Measurements from ENCODE around the gene MADD. TPM values are rescaled to one million over a fixed set of nuclear protein-coding genes. Genes with fewer than 3 reads are reported as not detected.

The MADD gene
- total RNA-seq, 8 experiments from 2014 or later, result 19.5 to 55.7 (median 41.8) TPM

GRCh38 chr11:47342036-47342803, 72.3 kb downstream of the MADD start:
- ATAC-seq (replicated peaks in 6 of 8), result no peak
- Histone ChIP-seq H3K27ac (no peak overlapping the region), H3K4me3 (no peak overlapping the region), H3K4me1 (replicated peaks in 1 of 2) (peaks cover 0 to 6% of the 10 kb centered on the region in 2 donors)
- in situ Hi-C loops (cut with MboI; ENCODE audit: low pct_unique_long_range_greater_than_20kb in 2 of 9, low sequenced_read_pairs in 9 of 9, unreplicated experiment in 9 of 9), result no loop called here
- 70 to 100% (median 96%) methylated on average over 1 to 9 of the region's 24 CpGs; no CpG with 5 or more reads in 2 of the 10 experiments for WGBS, 10 experiments

DNA sequence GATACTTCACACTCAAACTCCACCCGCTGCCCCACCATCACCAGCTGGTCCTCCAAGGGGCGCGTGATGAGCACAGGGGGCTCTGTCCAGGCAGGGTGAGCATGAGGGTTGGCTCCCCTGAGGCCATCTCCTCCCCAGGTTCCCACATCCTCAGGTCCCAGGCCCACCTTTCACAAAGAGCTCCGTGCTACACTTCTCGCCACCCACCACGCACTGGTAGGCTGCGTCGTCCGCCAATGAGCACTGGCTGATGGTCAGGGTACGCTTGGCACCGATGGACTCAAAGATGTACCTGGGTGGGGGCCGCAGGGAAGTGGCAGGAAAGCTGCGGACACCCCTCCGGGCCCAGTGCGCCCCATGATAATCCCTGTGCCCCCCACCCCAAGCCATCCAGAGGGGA, 72.9 kb downstream of the MADD start:
- ATAC-seq (replicated peaks in 6 of 8), result no peak
- Histone ChIP-seq H3K27ac (no peak overlapping the region), H3K4me1 (replicated peaks in 1 of 2) (peaks cover 0 to 6% of the 10 kb centered on the region in 2 donors), H3K4me3 (no peak overlapping the region)
- in situ Hi-C loops (cut with MboI; ENCODE audit: low pct_unique_long_range_greater_than_20kb in 2 of 9, low sequenced_read_pairs in 9 of 9, unreplicated experiment in 9 of 9), result no loop called here
- 73 to 100% (median 100%) methylated on average over 1 to 7 of the region's 15 CpGs; no CpG with 5 or more reads in 5 of the 10 experiments for WGBS, 10 experiments

DNA sequence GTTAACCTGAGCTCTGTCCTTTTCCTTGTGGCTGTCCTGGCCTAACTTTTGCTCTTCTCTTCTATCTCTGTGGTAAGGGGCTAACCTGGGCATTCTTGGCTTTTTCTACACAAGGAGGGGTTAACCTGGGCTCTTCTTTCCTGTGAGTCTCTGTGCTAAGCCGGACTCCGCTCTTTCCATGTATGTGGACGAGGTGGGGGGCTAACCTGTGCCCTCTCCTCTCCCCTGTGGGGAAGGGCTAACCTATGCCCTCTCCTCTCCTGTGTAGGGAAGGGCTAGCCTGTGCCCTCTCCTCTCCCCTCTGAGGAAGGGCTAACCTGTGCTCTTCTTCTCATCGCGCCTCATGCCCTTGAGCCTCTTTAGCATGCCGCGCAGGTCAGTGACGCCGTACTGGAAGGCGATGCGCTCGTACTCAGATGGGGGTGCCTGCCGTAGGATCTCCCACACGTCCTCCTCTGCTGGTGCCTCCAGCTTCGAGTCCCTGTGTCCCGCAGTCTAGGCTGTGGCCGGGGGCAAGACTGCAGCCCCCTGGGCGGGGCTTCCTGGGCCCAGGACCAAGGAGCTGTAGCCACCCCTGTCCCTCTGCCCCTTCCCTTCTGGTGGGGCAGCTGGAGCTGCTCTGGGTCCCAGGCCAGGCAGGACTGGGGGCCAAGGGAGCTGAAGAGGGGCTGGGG, 76.1 kb downstream of the MADD start:
- no peak overlapping the region for H3K27ac ChIP-seq
- no peak for ATAC-seq (replicated peaks in 6 of 8)
- WGBS, 10 experiments, result 76 to 100% (median 82%) methylated on average over 2 to 12 of the region's 18 CpGs; no CpG with 5 or more reads in 5 of the 10 experiments
- H3K4me3 ChIP-seq, result no peak overlapping the region
- peaks cover 6 to 11% of the 10 kb centered on the region in 2 donors for H3K4me1 ChIP-seq (replicated peaks in 1 of 2)
- in situ Hi-C loops (cut with MboI; ENCODE audit: low pct_unique_long_range_greater_than_20kb in 2 of 9, low sequenced_read_pairs in 9 of 9, unreplicated experiment in 9 of 9), result no loop called here

DNA sequence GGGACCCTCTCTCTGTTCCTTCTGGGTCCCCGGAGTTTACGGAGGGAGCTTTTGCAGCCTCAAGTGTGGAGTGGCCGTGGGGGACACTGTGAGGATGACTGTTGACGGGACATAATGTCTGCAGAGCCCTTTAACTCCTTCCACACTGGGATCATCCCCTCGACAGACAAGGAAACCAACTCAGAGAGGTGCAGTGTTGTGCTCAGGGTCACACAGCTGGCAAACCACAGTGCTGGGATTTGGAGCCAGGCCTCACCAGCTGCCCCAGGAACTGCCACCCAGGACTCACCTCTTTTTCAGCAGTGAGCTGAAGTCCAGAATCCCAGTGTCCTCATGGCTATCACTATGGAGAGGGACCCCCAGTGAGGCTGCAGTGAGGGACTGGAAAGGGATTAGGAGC, 77.2 kb downstream of the MADD start:
- H3K27ac ChIP-seq, result no peak overlapping the region
- peaks cover 5 to 6% of the 10 kb centered on the region in 2 donors for H3K4me1 ChIP-seq (replicated peaks in 1 of 2)
- in situ Hi-C loops (cut with MboI; ENCODE audit: low pct_unique_long_range_greater_than_20kb in 2 of 9, low sequenced_read_pairs in 9 of 9, unreplicated experiment in 9 of 9), result no loop called here
- no peak for ATAC-seq (replicated peaks in 6 of 8)
- WGBS, 10 experiments, result 0 to 69% methylated on average over 1 to 4 of the region's 5 CpGs; no CpG with 5 or more reads in 8 of the 10 experiments
- no peak overlapping the region for H3K4me3 ChIP-seq

DNA sequence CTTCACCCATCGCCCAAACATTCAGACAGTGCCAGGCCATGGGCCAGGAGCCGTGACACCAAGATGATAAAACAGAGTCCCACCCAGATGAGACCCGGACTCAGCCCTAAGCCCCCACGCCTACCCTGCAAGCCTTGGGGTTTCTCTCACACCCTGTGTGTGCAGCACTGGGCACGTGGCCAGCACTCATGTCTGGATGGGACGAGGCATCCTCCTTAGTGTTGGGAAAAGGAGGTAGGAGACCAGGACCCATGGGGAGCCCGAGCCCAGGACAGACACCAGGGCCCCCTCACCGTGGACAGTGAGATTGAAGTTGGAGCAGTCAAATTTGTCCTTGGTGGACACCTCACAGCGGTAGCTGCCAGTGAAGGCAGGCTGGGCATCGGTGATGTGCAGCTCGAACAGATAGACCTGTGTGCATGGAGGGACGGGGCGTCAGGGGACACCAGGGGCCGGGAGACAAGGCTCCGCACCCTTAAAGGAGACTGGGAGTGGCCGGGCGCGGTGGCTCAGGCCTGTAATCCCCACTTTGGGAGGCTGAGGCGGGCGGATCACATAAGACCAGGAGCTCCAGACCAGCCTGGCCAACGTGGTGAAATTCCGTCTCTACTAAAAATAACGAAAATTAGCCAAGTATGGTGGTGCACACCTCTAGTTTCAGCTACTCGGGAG, 78.3 kb downstream of the MADD start:
- in situ Hi-C loops (cut with MboI; ENCODE audit: low pct_unique_long_range_greater_than_20kb in 2 of 9, low sequenced_read_pairs in 9 of 9, unreplicated experiment in 9 of 9), result no loop called here
- 50 to 100% (median 86%) methylated on average over 1 to 6 of the region's 24 CpGs; no CpG with 5 or more reads in 7 of the 10 experiments for WGBS, 10 experiments
- ATAC-seq (replicated peaks in 6 of 8), result no peak

DNA sequence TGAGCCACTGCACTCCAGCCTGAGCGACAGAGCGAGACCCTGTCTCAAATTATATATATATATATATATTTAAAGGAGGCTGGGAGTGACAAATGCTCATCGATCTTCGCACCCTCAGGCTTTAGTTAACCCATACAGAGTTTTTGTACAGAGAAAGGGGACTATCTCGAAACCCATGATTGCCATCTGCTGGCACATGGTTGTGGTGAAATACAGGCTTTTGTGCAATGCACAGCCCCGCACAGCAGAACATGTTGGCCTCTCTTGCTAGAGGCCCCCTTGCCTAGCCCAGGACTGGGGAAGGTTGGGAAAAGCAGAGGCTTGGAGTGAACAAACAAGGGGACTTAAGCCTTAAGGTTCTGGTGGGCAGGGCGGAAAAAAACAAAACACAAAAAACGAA, 78.9 kb downstream of the MADD start:
- H3K27ac ChIP-seq, result no peak overlapping the region
- peak in 3 of 8 experiments; percentile 31 to 59 (median 45) for ATAC-seq (replicated peaks in 6 of 8)
- WGBS, 10 experiments, result 40 to 80% (median 71%) methylated on average over 1 to 3 of the region's 8 CpGs; no CpG with 5 or more reads in 5 of the 10 experiments
- in situ Hi-C loops (cut with MboI; ENCODE audit: low pct_unique_long_range_greater_than_20kb in 2 of 9, low sequenced_read_pairs in 9 of 9, unreplicated experiment in 9 of 9), result no loop called here
- H3K4me3 ChIP-seq, result no peak overlapping the region
- H3K4me1 ChIP-seq (replicated peaks in 1 of 2), result peaks cover 5 to 6% of the 10 kb centered on the region in 2 donors

More for the DNA sequence above, 78.3 kb downstream of the MADD start:
- Histone ChIP-seq H3K27ac (no peak overlapping the region), H3K4me3 (no peak overlapping the region), H3K4me1 (replicated peaks in 1 of 2) (peaks cover 5 to 6% of the 10 kb centered on the region in 2 donors)

- ATAC-seq (replicated peaks in 6 of 8), result no peak
- 87 to 100% methylated on average over 1 to 3 of the region's 23 CpGs; no CpG with 5 or more reads in 8 of the 10 experiments for WGBS, 10 experiments
- peaks cover 5 to 6% of the 10 kb centered on the region in 2 donors for H3K4me1 ChIP-seq (replicated peaks in 1 of 2)
- H3K27ac ChIP-seq, result no peak overlapping the region
- in situ Hi-C loops (cut with MboI; ENCODE audit: low pct_unique_long_range_greater_than_20kb in 2 of 9, low sequenced_read_pairs in 9 of 9, unreplicated experiment in 9 of 9), result no loop called here
- no peak overlapping the region for H3K4me3 ChIP-seq
Measured at GRCh38 chr11:47349521-47350095, 79.7 kb downstream of the MADD start.

- ATAC-seq (replicated peaks in 6 of 8), result no peak
- in situ Hi-C loops (cut with MboI; ENCODE audit: low pct_unique_long_range_greater_than_20kb in 2 of 9, low sequenced_read_pairs in 9 of 9, unreplicated experiment in 9 of 9), result no loop called here
- no peak overlapping the region for H3K4me3 ChIP-seq
- peaks cover 5 to 6% of the 10 kb centered on the region in 2 donors for H3K4me1 ChIP-seq (replicated peaks in 1 of 2)
- no peak overlapping the region for H3K27ac ChIP-seq
- 80% methylated on average over 1 of the region's 9 CpGs; no CpG with 5 or more reads in 9 of the 10 experiments for WGBS, 10 experiments
Measured at GRCh38 chr11:47350315-47350714, 80.4 kb downstream of the MADD start.

DNA sequence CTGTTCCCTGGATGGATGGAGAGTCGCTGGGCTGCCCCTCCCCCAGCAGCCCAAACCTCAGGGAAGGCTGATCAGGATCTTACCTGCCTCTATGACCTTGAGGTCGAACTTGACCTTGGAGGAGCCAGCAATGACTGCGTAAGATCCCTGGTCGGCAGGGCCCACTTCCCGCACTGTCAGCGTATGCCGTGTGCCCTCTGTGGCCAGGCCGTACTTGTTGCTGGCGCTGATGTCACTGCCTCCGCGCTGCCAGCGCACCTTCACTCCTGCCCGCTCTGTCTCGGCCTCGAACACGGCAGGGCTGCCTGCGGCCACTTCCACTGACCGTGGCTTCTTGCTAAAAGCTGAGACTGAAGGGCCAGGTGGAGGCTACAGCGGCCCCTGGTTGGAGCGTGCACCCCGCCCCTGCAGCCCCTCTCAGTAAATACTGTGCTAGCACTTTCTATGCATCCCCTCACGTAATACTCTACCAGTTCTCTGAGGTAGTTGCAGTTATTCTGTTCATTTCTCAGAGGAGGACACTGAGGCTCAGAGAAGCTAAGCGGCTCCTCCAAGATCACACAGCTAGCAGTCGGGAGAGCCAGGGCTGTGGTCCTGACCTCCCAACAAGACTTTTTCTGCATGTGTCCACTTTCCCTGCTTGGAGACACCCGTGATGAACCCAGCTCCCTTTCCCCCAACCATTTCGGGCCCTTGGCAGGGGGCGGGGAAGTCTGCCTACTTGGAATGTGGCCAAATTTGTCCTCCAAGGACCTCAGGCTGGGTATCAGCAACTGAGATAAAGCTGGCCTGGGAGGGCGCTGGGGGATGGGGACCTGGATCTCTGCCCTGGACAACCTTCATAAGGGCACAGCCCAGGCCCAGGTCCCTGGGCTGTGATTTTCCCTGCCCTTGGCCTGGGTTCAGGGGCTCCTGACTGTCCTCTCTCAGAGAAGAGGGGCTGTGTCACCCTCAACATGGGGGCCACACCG, 81.5 kb downstream of the MADD start:
- ATAC-seq (replicated peaks in 6 of 8), result no peak
- in situ Hi-C loops (cut with MboI; ENCODE audit: low pct_unique_long_range_greater_than_20kb in 2 of 9, low sequenced_read_pairs in 9 of 9, unreplicated experiment in 9 of 9), result no loop called here

GRCh38 chr11:47352556-47352955, 82.6 kb downstream of the MADD start, which contains the start of gene MYBPC3:
TSS of gene MYBPC3 (minus strand) at chr11:47352702. CDS start at chr11:47352647, 55 bp downstream.
- ATAC-seq (replicated peaks in 6 of 8), result no peak
- Histone ChIP-seq H3K4me3 (no peak within 1 kb of the TSS), H3K27ac (no peak within 1 kb of the TSS), H3K4me1 (replicated peaks in 1 of 2) (peaks cover 5 to 6% of the 10 kb centered on the region in 2 donors)
- 20 to 100% methylated on average over 1 of the region's 5 CpGs; no CpG with 5 or more reads in 8 of the 10 experiments for WGBS, 10 experiments
- in situ Hi-C loops (cut with MboI; ENCODE audit: low pct_unique_long_range_greater_than_20kb in 2 of 9, low sequenced_read_pairs in 9 of 9, unreplicated experiment in 9 of 9), result no loop called here

More for the DNA sequence above, 81.5 kb downstream of the MADD start:
- no peak overlapping the region for H3K27ac ChIP-seq
- peaks cover 5 to 6% of the 10 kb centered on the region in 2 donors for H3K4me1 ChIP-seq (replicated peaks in 1 of 2)
- 63 to 100% (median 87%) methylated on average over 1 to 10 of the region's 29 CpGs; no CpG with 5 or more reads in 4 of the 10 experiments for WGBS, 10 experiments
- no peak overlapping the region for H3K4me3 ChIP-seq

DNA sequence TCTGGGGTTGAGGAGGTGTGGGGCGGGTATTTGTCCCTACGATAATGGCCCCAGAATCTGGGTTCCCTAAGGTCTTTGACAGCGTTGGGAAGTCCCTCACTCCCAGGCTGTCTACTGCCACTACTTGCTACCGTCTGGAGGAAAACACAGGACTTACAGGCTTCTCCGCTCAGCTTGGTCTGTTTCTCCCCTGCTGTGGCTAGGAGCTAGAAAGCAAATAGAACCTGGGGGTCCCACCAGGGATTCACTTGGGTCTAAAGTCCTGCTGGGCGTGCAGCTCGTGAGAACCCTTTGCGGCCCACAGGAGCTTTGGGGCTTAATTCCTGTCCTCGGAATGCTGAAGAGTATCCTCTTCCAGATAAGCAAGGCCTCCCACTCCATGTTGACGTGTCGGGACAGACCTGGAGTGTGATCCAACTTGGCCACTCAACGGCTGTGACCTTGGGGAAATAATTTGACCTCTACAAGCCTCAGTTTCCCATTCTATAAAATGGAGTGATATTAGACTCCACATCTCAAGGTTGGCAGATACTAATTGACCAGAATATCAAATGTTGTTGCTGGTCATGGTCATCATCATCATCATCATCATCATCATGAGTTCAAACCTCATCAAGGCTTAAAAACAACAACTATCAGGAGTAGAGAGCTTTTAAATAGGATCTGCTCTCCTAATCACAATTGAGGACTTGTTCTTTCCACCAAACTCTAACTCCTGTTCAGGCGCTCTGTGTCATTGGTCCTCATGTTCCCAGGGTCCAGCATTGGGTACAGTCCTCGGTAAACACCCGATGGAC, 84.2 kb downstream of the MADD start:
- H3K27ac ChIP-seq, result no peak overlapping the region
- 63 to 100% (median 90%) methylated on average over 1 to 10 of the region's 15 CpGs; no CpG with 5 or more reads in 3 of the 10 experiments for WGBS, 10 experiments
- H3K4me1 ChIP-seq (replicated peaks in 1 of 2), result peaks cover 5 to 6% of the 10 kb centered on the region in 2 donors
- ATAC-seq (replicated peaks in 6 of 8), result no peak
- in situ Hi-C loops (cut with MboI; ENCODE audit: low pct_unique_long_range_greater_than_20kb in 2 of 9, low sequenced_read_pairs in 9 of 9, unreplicated experiment in 9 of 9), result no loop called here
- no peak overlapping the region for H3K4me3 ChIP-seq
